PC-9 (cell line): ENCODE results near the gene ETV2. TPM values are rescaled to one million over a fixed set of nuclear protein-coding genes. Genes with fewer than 3 reads are reported as not detected.

Experiments used
- BruUV-seq: library from RNA; stranded (reverse); fragments of 400-500 nt; replicated peaks from 2 replicates; lab custom pipeline; 2021; lab: Mats Ljungman, UMichigan
- CTCF ChIA-PET: fragments of 300-600 bp; sonication (Branson Sonifier 250); formaldehyde crosslinking; loops from one replicate; lab custom pipeline; 2022; ENCODE audit warnings: antibody characterized with exemption; lab: Charles Lee
- POLR2A ChIA-PET: fragments of 300-600 bp; sonication (Branson Sonifier 250); formaldehyde crosslinking; loops from one replicate; lab custom pipeline; 2022; ENCODE audit warnings: antibody characterized with exemption; ENCODE audit not compliant: unreplicated experiment; lab: Charles Lee
- DNase-seq, 2 experiments: peaks; one replicate each; pipeline versions ENCODE4 v3.0.0 to v3.0.0-alpha.2; 2015 to 2022; ENCODE audit warnings: mixed read lengths in 1 of 2
- H2AFZ ChIP-seq: fragments of 200-600 bp; sonication (generic); 2 replicates; pipeline ENCODE4 v1.8.1; 2017; ENCODE audit warnings: antibody characterized with exemption
- H3F3A ChIP-seq: fragments of 200-600 bp; sonication (generic); 2 replicates; pipeline ENCODE4 v1.8.1; 2017; ENCODE audit warnings: antibody characterized with exemption, mild to moderate bottlenecking, low read depth; ENCODE audit not compliant: insufficient read depth
- H3K27ac ChIP-seq: fragments of 200-600 bp; sonication (generic); 2 replicates; pipeline ENCODE4 v1.6.1; 2016; ENCODE audit warnings: mixed run types
- H3K27me3 ChIP-seq: fragments of 200-600 bp; sonication (generic); 2 replicates; pipeline ENCODE4 v1.6.1; 2016; ENCODE audit warnings: low read depth, mixed run types; ENCODE audit not compliant: insufficient read depth
- H3K36me3 ChIP-seq: fragments of 200-600 bp; sonication (generic); 2 replicates; pipeline ENCODE4 v1.6.1; 2016; ENCODE audit warnings: low read depth, mixed run types
- H3K4me1 ChIP-seq: fragments of 200-600 bp; sonication (generic); replicated peaks from 2 replicates; pipeline ENCODE4 v1.6.1; 2016; ENCODE audit warnings: mixed run types; ENCODE audit not compliant: insufficient read depth
- H3K4me2 ChIP-seq: fragments of 200-600 bp; sonication (generic); 2 replicates; pipeline ENCODE4 v1.6.1; 2017; ENCODE audit warnings: mixed run types
- H3K4me3 ChIP-seq: fragments of 200-600 bp; sonication (generic); 2 replicates; pipeline ENCODE4 v1.6.1; 2016; ENCODE audit warnings: mixed run types
- H3K79me2 ChIP-seq: fragments of 200-600 bp; sonication (generic); 2 replicates; pipeline ENCODE4 v1.6.1; 2017; ENCODE audit warnings: low read depth, mixed run types
- H3K9me2 ChIP-seq: fragments of 200-600 bp; sonication (generic); 2 replicates; pipeline ENCODE4 v1.8.1; 2017; ENCODE audit warnings: mild to moderate bottlenecking; ENCODE audit not compliant: insufficient read depth
- H3K9me3 ChIP-seq: fragments of 200-600 bp; sonication (generic); 2 replicates; pipeline ENCODE4 v1.8.1; 2016; ENCODE audit warnings: low read depth; ENCODE audit not compliant: insufficient read depth
- H4K20me1 ChIP-seq: fragments of 200-600 bp; sonication (generic); 2 replicates; pipeline ENCODE4 v1.8.1; 2017; ENCODE audit not compliant: insufficient read depth
- CTCF ChIP-seq: fragments of 200-600 bp; sonication (generic); conservative IDR thresholded peaks from 2 replicates; pipeline ENCODE4 v1.6.1; 2017; ENCODE audit warnings: mixed run types, antibody characterized with exemption, mild to moderate bottlenecking, moderate library complexity
- EZH2 ChIP-seq: fragments of 200-600 bp; sonication (generic); IDR thresholded peaks from 2 replicates; pipeline ENCODE4 v1.8.0; 2017; ENCODE audit warnings: antibody characterized with exemption, low read depth
- intact Hi-C: fragments of 100-400 bp; cut with micrococcal nuclease; formaldehyde crosslinking; loops from one replicate; pipeline ENCODE4 v1.10.0; 2022; ENCODE audit not compliant: unreplicated experiment
- total RNA-seq: library from RNA; stranded (reverse); gene quantifications from 2 replicates; pipeline ENCODE4 v1.2.3, GENCODE V29; 2021

The ETV2 gene
- total RNA-seq, 1 experiment from 2014 or later, result 1.8 TPM

- intact Hi-C loops, result no loop called here
- no peak overlapping the region for H2AFZ ChIP-seq
- peaks cover 4% of the 10 kb centered on the region; the same call in 1 of the 2 replicates for H3K79me2 ChIP-seq
- no peaks in the 10 kb centered on the region for H3F3A ChIP-seq
- H3K27me3 ChIP-seq, result no peaks in the 10 kb centered on the region
- no peaks in the 10 kb centered on the region for H4K20me1 ChIP-seq
- no peak overlapping the region for H3K4me2 ChIP-seq
- no peaks in the 10 kb centered on the region for H3K36me3 ChIP-seq
- no peak for DNase-seq
- no peaks in the 10 kb centered on the region for H3K9me2 ChIP-seq
- CTCF ChIA-PET, result no interaction called here
- no TSS peak for BruUV-seq
- POLR2A ChIA-PET, result no interaction called here
- no peaks in the 10 kb centered on the region for H3K9me3 ChIP-seq
- H3K4me3 ChIP-seq, result no peak overlapping the region
- no peak overlapping the region for H3K27ac ChIP-seq
- 0 out of 2 replicates have a peak, but pooled peaks cover 5% of the 10 kb centered on the region for H3K4me1 ChIP-seq
- TF ChIP-seq EZH2 (no peak), CTCF (no peak)
Measured at GRCh38 chr19:35615036-35615435, 26.5 kb upstream of the ETV2 start.

GRCh38 chr19:35618857-35619256 is 22.7 kb upstream of the ETV2 start:
- no peaks in the 10 kb centered on the region for H3K9me3 ChIP-seq
- TF ChIP-seq CTCF, result no peak
- no peak for TF ChIP-seq EZH2
- ChIA-PET CTCF (no interaction called here), POLR2A (interaction anchor here (0.5 kb wide), 1 partner anchor 12 kb away, joined by 3 read pairs; no protein-coding TSS in a partner anchor)
- no peak overlapping the region for H2AFZ ChIP-seq
- no peaks in the 10 kb centered on the region for H3K27me3 ChIP-seq
- no peaks in the 10 kb centered on the region for H3K9me2 ChIP-seq
- H3K27ac ChIP-seq, result no peak overlapping the region
- no peak overlapping the region for H3K4me2 ChIP-seq
- H3F3A ChIP-seq, result no peaks in the 10 kb centered on the region
- H3K4me3 ChIP-seq, result no peak overlapping the region
- H3K36me3 ChIP-seq, result no peaks in the 10 kb centered on the region
- no peak for DNase-seq
- BruUV-seq, result no TSS peak
- intact Hi-C loops, result no loop called here
- H3K79me2 ChIP-seq, result no peaks in the 10 kb centered on the region
- H3K4me1 ChIP-seq, result no peaks in the 10 kb centered on the region
- H4K20me1 ChIP-seq, result no peaks in the 10 kb centered on the region

GRCh38 chr19:35619290-35619923 is 22.1 kb upstream of the ETV2 start:
- intact Hi-C loops, result no loop called here
- no peak for TF ChIP-seq CTCF
- TF ChIP-seq EZH2, result no peak
- CTCF ChIA-PET, result no interaction called here

More at GRCh38 chr19:35619290-35619923, 22.1 kb upstream of the ETV2 start:
- H3K4me3 ChIP-seq, result no peak overlapping the region
- H3K36me3 ChIP-seq, result no peaks in the 10 kb centered on the region
- DNase-seq, result no peak
- no peak overlapping the region for H2AFZ ChIP-seq
- BruUV-seq, result no TSS peak
- H3K4me1 ChIP-seq, result no peaks in the 10 kb centered on the region
- no peak overlapping the region for H3K27ac ChIP-seq
- no peaks in the 10 kb centered on the region for H3F3A ChIP-seq
- no peak overlapping the region for H3K4me2 ChIP-seq
- H3K9me2 ChIP-seq, result no peaks in the 10 kb centered on the region
- no peaks in the 10 kb centered on the region for H3K79me2 ChIP-seq
- no peaks in the 10 kb centered on the region for H4K20me1 ChIP-seq
- POLR2A ChIA-PET, result interaction anchor here (0.5 kb wide), 1 partner anchor 13 kb away, joined by 3 read pairs; no protein-coding TSS in a partner anchor
- no peaks in the 10 kb centered on the region for H3K27me3 ChIP-seq
- no peaks in the 10 kb centered on the region for H3K9me3 ChIP-seq
